Endodermal cell (in vitro differentiated cells): ENCODE results near the gene UNK. TPM values are rescaled to one million over a fixed set of nuclear protein-coding genes. Genes with fewer than 3 reads are reported as not detected.

Source experiments
- DNase-seq: peaks from one replicate; pipeline ENCODE4 v3.0.0-alpha.2; 2017
- H3K27ac ChIP-seq: 2 replicates; pipeline ENCODE4 v1.5.1; 2013; ENCODE audit warnings: mild to moderate bottlenecking, low read depth, low read length, moderate library complexity
- H3K27me3 ChIP-seq: 2 replicates; pipeline ENCODE4 v1.6.1; 2013; ENCODE audit warnings: mild to moderate bottlenecking, low read length, moderate library complexity; ENCODE audit not compliant: insufficient read depth, control insufficient read depth, poor library complexity, severe bottlenecking
- H3K36me3 ChIP-seq: 2 replicates; pipeline ENCODE4 v1.7.0; 2013; ENCODE audit warnings: mild to moderate bottlenecking, low read length, moderate library complexity; ENCODE audit not compliant: control insufficient read depth, insufficient read depth
- H3K4me1 ChIP-seq: one replicate; pipeline ENCODE4 v1.7.0; 2013; ENCODE audit warnings: low read length; ENCODE audit not compliant: control insufficient read depth, insufficient read depth
- H3K4me3 ChIP-seq: 2 replicates; pipeline ENCODE4 v1.5.1; 2013; ENCODE audit warnings: mild to moderate bottlenecking, low read length, moderate library complexity
- H3K9ac ChIP-seq: 2 replicates; pipeline ENCODE4 v1.6.1; 2013; ENCODE audit warnings: mild to moderate bottlenecking, low read length, moderate library complexity; ENCODE audit not compliant: poor library complexity, severe bottlenecking; ENCODE audit errors: extremely low read depth
- H3K9me3 ChIP-seq: 2 replicates; pipeline ENCODE4 v1.6.1; 2013; ENCODE audit warnings: mild to moderate bottlenecking, low read length, moderate library complexity; ENCODE audit not compliant: control insufficient read depth
- H3K27ac Mint-ChIP-seq: 2 replicates; pipeline ENCODE4 v1.8.0; 2020; ENCODE audit warnings: mixed read lengths
- H3K27me3 Mint-ChIP-seq: 2 replicates; pipeline ENCODE4 v1.8.0; 2021; ENCODE audit warnings: mild to moderate bottlenecking, mixed read lengths; ENCODE audit not compliant: insufficient read depth
- H3K36me3 Mint-ChIP-seq: 2 replicates; pipeline ENCODE4 v1.8.0; 2020; ENCODE audit warnings: low read depth, mixed read lengths
- H3K4me1 Mint-ChIP-seq: 2 replicates; pipeline ENCODE4 v1.8.0; 2020; ENCODE audit warnings: mixed read lengths
- H3K4me3 Mint-ChIP-seq: 2 replicates; pipeline ENCODE4 v1.8.0; 2020; ENCODE audit warnings: mild to moderate bottlenecking, moderate library complexity, mixed read lengths
- H3K9me3 Mint-ChIP-seq: 2 replicates; pipeline ENCODE4 v1.8.0; 2020; ENCODE audit warnings: mild to moderate bottlenecking, mixed read lengths
- WGBS, 2 experiments: methylation state at CpG; one replicate each; pipeline versions ENCODE4 v1.1.5 to v1.1.7; 2013; ENCODE audit warnings: missing lambda C conversion rate in 2 of 2, mixed read lengths in 1 of 2; ENCODE audit not compliant: insufficient coverage in 1 of 2, insufficient read length in 1 of 2; 5-methylcytosine and 5-hydroxymethylcytosine counted together
- total RNA-seq, 2 donors: library from RNA; stranded (reverse); fragmentation: NEBNext Ultra II Directional in 1 of 2; extraction: Animal tissue kit (Norgen Biotek cat#: 25700) in 1 of 2; gene quantifications; 2 replicates in 1 of 2; 3 replicates in 1 of 2; pipeline ENCODE4 v1.2.1, GENCODE V29; 2021
- TF ChIP-seq, protein P1 (sequence below): fragments of 200-600 bp; sonication (generic); conservative IDR thresholded peaks from 2 replicates; pipeline ENCODE4 v1.5.0; 2021; ENCODE audit warnings: antibody characterized with exemption, mild to moderate bottlenecking

UNK gene
- total RNA-seq, 2 donors from 2014 or later = 38.0 to 39.0 TPM

DNA sequence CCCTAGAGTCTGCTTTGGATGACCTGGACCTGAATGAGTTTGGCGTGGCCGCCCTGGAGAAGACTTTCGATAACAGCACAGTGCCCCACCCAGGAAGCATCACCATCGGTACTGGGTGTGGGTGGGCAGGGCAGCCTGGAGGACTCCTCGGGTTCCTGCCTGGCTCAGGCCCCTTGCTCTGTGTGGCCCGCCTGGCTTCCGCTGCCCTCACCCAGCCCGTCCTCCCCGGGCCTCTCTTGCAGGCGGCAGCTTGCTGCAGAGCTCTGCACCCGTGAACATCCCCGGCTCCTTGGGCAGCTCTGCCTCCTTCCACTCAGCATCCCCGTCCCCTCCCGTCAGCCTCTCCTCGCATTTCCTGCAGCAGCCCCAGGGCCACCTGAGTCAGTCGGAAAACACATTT lies 35.1 kb downstream of the UNK start:
- TF ChIP-seq, protein P1, sequence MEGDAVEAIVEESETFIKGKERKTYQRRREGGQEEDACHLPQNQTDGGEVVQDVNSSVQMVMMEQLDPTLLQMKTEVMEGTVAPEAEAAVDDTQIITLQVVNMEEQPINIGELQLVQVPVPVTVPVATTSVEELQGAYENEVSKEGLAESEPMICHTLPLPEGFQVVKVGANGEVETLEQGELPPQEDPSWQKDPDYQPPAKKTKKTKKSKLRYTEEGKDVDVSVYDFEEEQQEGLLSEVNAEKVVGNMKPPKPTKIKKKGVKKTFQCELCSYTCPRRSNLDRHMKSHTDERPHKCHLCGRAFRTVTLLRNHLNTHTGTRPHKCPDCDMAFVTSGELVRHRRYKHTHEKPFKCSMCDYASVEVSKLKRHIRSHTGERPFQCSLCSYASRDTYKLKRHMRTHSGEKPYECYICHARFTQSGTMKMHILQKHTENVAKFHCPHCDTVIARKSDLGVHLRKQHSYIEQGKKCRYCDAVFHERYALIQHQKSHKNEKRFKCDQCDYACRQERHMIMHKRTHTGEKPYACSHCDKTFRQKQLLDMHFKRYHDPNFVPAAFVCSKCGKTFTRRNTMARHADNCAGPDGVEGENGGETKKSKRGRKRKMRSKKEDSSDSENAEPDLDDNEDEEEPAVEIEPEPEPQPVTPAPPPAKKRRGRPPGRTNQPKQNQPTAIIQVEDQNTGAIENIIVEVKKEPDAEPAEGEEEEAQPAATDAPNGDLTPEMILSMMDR = no peak
- H3K4me1 ChIP-seq = no peaks in the 10 kb centered on the region
- Mint-ChIP-seq H3K4me3 (no peak overlapping the region), H3K4me1 (no peaks in the 10 kb centered on the region), H3K36me3 (peaks cover 54% of the 10 kb centered on the region), H3K27ac (no peak overlapping the region), H3K9me3 (no peaks in the 10 kb centered on the region), H3K27me3 (no peaks in the 10 kb centered on the region)
- H3K27ac ChIP-seq = no peak overlapping the region
- no peak for DNase-seq
- no peaks in the 10 kb centered on the region for H3K9me3 ChIP-seq
- no peaks in the 10 kb centered on the region for H3K27me3 ChIP-seq
- H3K36me3 ChIP-seq = peaks cover 65% of the 10 kb centered on the region
- H3K9ac ChIP-seq = no peak overlapping the region
- WGBS, 2 experiments = 91 to 96% methylated on average over 14 to 16 of the region's 16 CpGs
- H3K4me3 ChIP-seq = no peak overlapping the region

DNA sequence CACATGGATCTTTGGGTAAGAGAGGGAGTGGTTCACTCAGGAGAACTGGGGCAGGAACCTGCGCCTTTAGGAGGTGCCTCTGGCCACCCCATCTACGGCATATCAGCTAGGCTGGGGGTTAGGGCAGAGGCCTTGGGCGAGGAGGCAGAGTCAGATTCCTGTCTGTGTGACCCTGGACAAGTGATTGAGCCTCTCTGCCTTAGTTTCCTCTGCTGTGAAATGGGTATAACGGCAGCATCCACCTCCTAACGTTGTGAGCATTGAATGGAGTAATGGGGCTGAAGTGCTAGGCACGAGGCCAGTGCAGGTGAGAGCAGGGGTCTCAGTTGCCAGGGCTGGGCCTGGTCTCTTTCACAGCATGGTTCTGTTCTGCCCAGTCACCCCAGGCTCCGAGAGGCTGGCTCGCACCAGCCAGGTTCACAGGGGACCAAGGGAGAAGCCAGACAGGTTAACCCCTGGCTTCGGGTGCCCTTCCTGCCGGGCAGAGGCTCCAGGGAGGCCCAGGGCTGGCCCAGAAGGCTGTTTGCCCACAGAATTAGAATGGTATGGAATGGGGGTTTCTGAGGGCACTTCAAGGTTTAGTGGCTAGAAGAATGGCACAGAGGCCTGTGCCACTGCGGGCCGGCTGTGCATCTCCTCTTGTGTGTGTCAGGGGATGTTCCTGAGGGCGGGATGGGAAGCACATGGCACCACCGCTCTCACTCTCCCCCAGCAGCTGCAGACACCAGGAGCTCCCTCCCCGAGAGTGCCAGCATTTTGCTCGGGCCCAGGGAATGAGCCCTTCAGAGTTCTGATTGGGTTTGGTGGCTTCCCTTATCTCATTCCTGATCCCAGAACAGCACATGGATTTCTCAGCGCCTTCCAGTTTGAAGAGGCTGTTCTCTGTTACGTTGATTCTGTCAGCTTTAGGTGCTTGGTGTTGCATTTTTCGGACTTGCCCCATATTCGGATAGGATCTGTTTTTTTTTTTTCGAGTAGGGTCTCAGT lies 35.8 kb downstream of the UNK start:
- no peaks in the 10 kb centered on the region for H3K27me3 ChIP-seq
- Mint-ChIP-seq H3K36me3 (peaks cover 54% of the 10 kb centered on the region), H3K4me1 (no peaks in the 10 kb centered on the region), H3K9me3 (no peaks in the 10 kb centered on the region), H3K27ac (no peak overlapping the region), H3K27me3 (no peaks in the 10 kb centered on the region), H3K4me3 (no peak overlapping the region)
- no peak overlapping the region for H3K9ac ChIP-seq
- WGBS, 2 experiments = 84 to 87% methylated on average over 18 to 21 of the region's 21 CpGs
- H3K9me3 ChIP-seq = no peaks in the 10 kb centered on the region
- H3K4me1 ChIP-seq = no peaks in the 10 kb centered on the region
- no peak overlapping the region for H3K27ac ChIP-seq
- no peak for DNase-seq
- peaks cover 61% of the 10 kb centered on the region for H3K36me3 ChIP-seq
- no peak overlapping the region for H3K4me3 ChIP-seq
- TF ChIP-seq, protein P1 = no peak

DNA sequence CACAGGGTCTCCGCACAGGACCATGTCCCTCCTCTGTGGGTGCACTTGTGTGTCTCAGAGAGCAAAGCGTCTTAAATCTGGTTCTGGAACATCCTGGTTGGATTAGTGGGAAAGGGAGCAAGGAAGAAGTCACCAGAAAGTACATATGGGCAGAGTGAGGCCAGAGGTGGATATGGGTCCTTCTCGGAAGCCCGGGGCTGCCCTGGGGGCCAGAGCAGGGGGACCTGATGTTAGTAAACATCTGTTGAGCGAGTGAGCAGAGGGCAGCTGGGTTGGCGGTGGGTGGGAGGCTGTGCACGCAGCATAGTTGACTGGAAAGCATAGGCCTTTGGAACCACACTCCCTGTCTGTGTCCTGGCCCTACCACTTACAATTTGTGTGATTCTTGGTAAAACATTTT lies 36.9 kb downstream of the UNK start:
- 96% methylated on average over 7 of the region's 7 CpGs for WGBS, 2 experiments
- TF ChIP-seq, protein P1 = no peak
- H3K4me3 ChIP-seq = no peak overlapping the region
- no peak overlapping the region for H3K27ac ChIP-seq
- Mint-ChIP-seq H3K36me3 (peaks cover 50% of the 10 kb centered on the region), H3K4me1 (no peaks in the 10 kb centered on the region), H3K4me3 (no peak overlapping the region), H3K27ac (no peak overlapping the region), H3K9me3 (no peaks in the 10 kb centered on the region), H3K27me3 (no peaks in the 10 kb centered on the region)
- H3K4me1 ChIP-seq = no peaks in the 10 kb centered on the region
- peaks cover 60% of the 10 kb centered on the region for H3K36me3 ChIP-seq
- H3K9ac ChIP-seq = no peak overlapping the region
- no peak for DNase-seq
- no peaks in the 10 kb centered on the region for H3K9me3 ChIP-seq
- no peaks in the 10 kb centered on the region for H3K27me3 ChIP-seq
